ENCODE measurements around the gene SUN1.

DNA sequence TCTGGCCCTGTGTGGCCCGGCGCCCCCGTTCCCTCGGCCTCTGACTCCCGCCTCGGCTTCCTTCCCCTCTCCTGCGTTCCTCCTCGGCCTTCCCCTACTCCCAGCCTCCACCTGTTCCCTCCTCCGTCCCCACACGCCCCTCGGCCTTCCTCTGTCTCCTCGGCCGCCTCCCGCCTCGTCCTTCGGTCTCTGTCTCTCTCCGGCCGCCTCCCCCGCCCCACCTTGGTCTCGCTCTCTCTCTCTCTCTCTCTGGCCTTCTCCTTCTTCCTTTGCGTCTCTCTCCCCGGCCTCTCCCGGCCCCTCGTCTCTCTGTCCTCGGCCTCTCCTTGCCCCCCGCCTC lies 44.7 kb downstream of the SUN1 start:
- TF ChIP-seq, protein P1, sequence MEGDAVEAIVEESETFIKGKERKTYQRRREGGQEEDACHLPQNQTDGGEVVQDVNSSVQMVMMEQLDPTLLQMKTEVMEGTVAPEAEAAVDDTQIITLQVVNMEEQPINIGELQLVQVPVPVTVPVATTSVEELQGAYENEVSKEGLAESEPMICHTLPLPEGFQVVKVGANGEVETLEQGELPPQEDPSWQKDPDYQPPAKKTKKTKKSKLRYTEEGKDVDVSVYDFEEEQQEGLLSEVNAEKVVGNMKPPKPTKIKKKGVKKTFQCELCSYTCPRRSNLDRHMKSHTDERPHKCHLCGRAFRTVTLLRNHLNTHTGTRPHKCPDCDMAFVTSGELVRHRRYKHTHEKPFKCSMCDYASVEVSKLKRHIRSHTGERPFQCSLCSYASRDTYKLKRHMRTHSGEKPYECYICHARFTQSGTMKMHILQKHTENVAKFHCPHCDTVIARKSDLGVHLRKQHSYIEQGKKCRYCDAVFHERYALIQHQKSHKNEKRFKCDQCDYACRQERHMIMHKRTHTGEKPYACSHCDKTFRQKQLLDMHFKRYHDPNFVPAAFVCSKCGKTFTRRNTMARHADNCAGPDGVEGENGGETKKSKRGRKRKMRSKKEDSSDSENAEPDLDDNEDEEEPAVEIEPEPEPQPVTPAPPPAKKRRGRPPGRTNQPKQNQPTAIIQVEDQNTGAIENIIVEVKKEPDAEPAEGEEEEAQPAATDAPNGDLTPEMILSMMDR (IDR thresholded peaks at IDR 0.05; ENCODE audit: low read depth, low read length, missing input control): no peak
- TF ChIP-seq YY1 (IDR thresholded peaks at IDR 0.05) (no peak), SP1 (IDR thresholded peaks at IDR 0.05) (no peak), RXRA (IDR thresholded peaks at IDR 0.05) (no peak), ATF3 (IDR thresholded peaks at IDR 0.05) (no peak), NR2F2 (IDR thresholded peaks at IDR 0.05) (no peak), RAD21 (IDR thresholded peaks at IDR 0.05) (no peak), REST (IDR thresholded peaks at IDR 0.05) (no peak), JUND (IDR thresholded peaks at IDR 0.05) (no peak), TAF1 (conservative IDR thresholded peaks at IDR 0.05) (no peak)
- TF ChIP-seq, protein P2, sequence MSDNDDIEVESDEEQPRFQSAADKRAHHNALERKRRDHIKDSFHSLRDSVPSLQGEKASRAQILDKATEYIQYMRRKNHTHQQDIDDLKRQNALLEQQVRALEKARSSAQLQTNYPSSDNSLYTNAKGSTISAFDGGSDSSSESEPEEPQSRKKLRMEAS (IDR thresholded peaks at IDR 0.05): no peak
